Mesodermal cell (in vitro differentiated cells): Measurements from ENCODE around the gene PPP2R5B.

Source experiments
- H3K27ac ChIP-seq: 2 replicates; pipeline ENCODE4 v1.7.0; 2013; ENCODE audit warnings: mild to moderate bottlenecking, low read depth, low read length, moderate library complexity; ENCODE audit not compliant: severe bottlenecking
- H3K36me3 ChIP-seq: 2 replicates; pipeline ENCODE4 v1.7.1; 2013; ENCODE audit warnings: mild to moderate bottlenecking, low read length, moderate library complexity; ENCODE audit not compliant: control insufficient read depth, insufficient read depth
- H3K4me1 ChIP-seq: one replicate; pipeline ENCODE4 v1.7.1; 2013; ENCODE audit warnings: mild to moderate bottlenecking, low read length; ENCODE audit not compliant: insufficient read depth, control insufficient read depth, poor library complexity, severe bottlenecking
- H3K4me3 ChIP-seq: 2 replicates; pipeline ENCODE4 v1.7.0; 2013; ENCODE audit warnings: low read length, control low read depth, mild to moderate bottlenecking; ENCODE audit not compliant: insufficient read depth, poor library complexity, severe bottlenecking; ENCODE audit errors: extremely low read depth
- H3K9me3 ChIP-seq: 2 replicates; pipeline ENCODE4 v1.7.1; 2013; ENCODE audit warnings: mild to moderate bottlenecking, low read length, moderate library complexity; ENCODE audit not compliant: control insufficient read depth
- WGBS, 2 experiments: methylation state at CpG; one replicate each; pipeline ENCODE4 v1.1.5; 2013; ENCODE audit warnings: missing lambda C conversion rate in 2 of 2; ENCODE audit not compliant: insufficient coverage in 2 of 2; 5-methylcytosine and 5-hydroxymethylcytosine counted together

PPP2R5B gene

DNA sequence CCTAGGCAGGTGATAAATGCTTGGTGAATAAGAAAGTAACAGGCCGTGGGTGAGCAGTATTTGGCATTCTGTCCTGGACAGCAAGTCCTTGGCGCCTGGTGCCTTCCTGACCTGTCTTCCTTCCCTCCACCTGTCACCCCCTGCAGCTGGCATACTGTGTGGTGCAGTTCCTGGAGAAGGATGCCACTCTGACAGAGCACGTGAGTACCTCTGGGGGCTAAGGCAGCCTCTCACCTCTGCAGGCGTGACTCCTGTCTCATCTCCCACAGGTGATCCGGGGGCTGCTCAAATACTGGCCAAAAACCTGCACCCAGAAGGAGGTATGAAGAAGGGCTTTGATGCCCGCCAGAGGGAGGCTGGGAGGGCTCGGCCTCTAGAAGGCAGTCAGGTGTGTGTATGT, 6.8 kb downstream of the PPP2R5B start:
- 90 to 94% methylated on average over 3 to 5 of the region's 7 CpGs for WGBS, 2 experiments
- Histone ChIP-seq H3K4me1 (peaks cover 18% of the 10 kb centered on the region), H3K36me3 (peaks cover 44% of the 10 kb centered on the region), H3K9me3 (no peaks in the 10 kb centered on the region), H3K4me3 (no peak overlapping the region), H3K27ac (no peak overlapping the region)

DNA sequence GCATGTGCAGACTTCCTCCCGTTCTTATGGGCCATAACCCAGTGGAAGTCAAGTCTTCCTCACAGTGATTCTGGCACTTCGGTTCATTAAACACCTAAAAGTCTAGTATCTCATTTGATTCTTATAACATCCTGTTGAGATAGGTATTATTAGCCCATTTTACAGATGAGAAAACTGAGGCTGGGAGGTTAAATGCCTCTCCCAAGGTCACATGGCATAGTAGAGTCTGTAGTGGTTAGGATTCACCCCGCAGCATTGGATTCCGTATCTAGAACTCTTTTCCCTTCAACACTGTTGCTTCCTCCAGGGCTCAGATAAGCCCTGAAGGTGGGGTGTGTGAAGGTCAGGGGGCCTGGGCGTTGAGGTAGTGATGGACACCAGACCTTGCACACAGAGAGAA, 7.8 kb downstream of the PPP2R5B start:
- Histone ChIP-seq H3K36me3 (peaks cover 44% of the 10 kb centered on the region), H3K9me3 (no peaks in the 10 kb centered on the region), H3K4me1 (peaks cover 23% of the 10 kb centered on the region), H3K4me3 (no peak overlapping the region), H3K27ac (no peak overlapping the region)
- 89 to 100% methylated on average over 2 of the region's 5 CpGs for WGBS, 2 experiments

DNA sequence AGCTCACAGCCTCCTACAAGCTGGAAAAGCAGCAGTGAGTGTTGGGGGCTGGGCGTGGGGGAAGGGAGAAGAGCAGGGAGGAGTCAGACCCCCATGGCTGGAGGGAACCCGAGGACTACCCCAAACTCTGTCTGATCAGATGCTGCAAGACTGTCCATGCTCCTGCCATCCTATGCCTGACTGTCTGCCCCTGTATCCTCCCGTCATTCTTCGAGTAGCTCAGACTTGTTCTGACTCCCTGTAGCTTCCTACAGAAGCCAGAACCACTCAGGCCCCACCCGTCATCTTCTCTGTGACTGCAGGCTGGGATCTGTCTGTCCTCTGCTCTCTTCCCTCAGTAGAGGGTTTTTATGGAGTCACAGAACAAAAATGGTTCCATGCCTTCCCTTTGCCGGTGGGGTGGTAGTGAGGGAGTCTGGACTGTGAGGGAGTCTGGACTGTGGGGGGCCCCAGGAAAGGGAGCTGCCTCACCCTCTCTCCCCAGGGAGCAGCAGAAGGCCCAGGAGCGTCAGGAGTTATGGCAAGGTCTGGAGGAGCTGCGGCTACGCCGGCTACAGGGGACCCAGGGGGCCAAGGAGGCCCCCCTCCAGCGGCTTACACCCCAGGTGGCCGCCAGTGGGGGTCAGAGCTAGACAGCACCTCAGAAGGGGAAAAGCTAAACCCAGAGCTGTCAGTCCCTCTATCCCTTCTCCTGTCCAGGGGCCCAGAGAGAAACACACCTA, 8.9 kb downstream of the PPP2R5B start:
- Histone ChIP-seq H3K27ac (no peak overlapping the region), H3K36me3 (peaks cover 41% of the 10 kb centered on the region), H3K4me1 (peaks cover 23% of the 10 kb centered on the region), H3K9me3 (no peaks in the 10 kb centered on the region), H3K4me3 (no peak overlapping the region)
- WGBS, 2 experiments, result 94% methylated on average over 4 to 11 of the region's 12 CpGs

DNA sequence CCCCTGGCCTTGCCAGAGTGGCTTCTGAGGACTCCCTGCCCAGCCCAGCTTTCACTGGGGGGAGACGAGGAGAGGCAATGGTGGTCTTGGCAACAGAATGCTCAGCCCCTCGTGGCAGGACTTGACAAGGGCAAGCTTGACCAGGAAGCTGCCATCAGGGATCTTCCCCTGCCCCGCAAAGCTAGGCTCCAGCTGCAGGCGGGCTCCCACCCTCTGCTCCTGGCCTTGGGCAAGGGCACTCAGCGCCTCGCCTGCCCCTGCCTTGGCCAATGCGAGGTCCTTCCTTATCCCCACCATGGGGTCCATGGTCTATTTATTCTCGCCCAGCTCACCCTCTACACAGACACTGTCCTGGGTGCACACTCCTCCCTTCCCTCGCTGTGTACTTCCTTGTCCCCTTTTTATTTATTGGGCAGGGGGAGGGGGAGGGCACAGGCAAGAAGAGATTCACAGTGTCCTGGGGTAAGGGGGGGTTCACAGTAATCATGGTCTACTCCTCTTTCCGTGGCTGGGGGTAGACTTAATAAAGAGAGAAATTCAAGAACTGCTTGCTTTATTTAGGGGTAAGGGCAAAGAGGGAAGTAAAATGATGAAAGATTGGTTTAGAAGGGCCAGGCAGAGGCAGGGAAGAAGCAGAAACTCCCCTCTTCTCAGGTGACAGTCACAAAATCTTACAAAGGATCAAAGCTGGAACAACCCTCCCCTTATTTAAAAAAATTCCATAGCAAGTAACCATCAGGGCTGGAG, 9.6 kb downstream of the PPP2R5B start:
- Histone ChIP-seq H3K27ac (no peak overlapping the region), H3K4me1 (peaks cover 23% of the 10 kb centered on the region), H3K9me3 (no peaks in the 10 kb centered on the region), H3K36me3 (peaks cover 40% of the 10 kb centered on the region), H3K4me3 (no peak overlapping the region)
- 94 to 100% methylated on average over 5 to 8 of the region's 10 CpGs for WGBS, 2 experiments

DNA sequence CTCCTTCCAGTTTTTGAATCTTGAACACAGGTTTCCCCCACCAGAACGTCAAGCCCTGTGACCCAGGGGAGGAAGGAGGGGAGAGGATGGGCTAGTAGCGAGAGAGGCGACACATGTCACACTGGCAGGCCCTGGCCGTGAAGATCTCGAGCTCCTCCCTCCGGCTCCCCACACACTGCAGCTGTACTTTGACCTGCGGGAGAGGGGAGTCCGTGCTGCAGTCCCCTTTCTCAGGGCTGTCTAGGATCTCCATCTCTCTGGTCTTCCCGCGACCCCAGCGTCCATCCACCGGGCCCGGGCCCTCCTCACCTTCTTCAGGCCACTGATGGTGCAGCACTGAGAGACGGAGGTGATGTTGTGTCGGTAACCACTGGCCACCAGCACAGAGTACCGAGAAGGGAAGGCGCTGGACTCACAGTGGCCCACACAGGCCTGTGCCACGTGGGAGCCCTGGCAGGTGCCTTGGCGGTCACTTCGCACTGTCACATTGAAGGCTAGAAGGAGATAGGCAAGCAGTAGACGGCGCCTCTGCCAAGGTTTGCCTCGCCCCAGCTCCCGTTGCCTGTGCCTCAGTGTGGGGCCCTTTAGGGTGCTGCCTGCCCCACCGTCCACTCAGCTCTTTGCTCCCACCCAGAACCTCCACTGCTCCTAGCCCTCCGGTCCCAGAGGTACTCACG, 10.3 kb downstream of the PPP2R5B start:
- H3K4me3 ChIP-seq, result no peak overlapping the region
- 82 to 89% methylated on average over 21 of the region's 27 CpGs for WGBS, 2 experiments
- no peak overlapping the region for H3K27ac ChIP-seq
- H3K4me1 ChIP-seq, result peaks cover 23% of the 10 kb centered on the region
- no peaks in the 10 kb centered on the region for H3K9me3 ChIP-seq
- H3K36me3 ChIP-seq, result peaks cover 40% of the 10 kb centered on the region

DNA sequence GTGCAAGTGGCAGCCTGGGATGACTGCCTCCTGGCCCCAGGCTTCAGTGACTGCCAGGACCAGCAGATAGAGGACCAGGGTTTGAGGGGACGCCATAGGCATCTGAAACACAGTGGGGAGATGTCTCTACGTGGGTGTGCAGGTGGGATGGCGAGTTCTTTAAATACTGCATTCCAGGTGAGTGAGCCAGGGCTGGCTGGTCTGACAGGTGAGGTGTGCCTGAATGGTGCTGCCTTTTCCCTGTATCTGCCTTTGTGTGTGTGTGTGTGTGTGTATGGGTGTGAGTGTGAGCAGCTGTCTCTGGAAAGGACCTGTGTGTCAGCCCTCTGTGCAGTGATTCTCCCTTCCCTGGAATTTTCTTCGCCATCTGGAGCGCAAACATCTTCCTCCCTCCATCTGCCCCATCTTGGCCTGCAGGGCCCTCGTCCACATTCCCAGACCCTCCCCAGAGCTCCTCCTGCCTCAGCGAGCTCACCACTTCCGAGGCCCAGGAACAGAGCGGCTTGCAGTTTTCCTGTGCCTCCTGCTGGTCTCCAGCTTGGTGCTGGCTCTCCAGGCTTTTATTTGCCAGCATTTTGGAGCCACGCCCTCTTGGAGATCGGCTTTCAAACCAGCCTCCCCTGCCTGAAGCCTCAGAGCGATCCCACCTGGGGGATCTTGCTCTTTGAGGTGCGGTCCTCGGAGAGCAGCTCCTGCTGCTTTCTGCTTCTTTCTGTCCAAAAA, 11.0 kb downstream of the PPP2R5B start, which contains the start of gene GPHA2:
TSS of gene GPHA2 (minus strand) at position 535 of the 723 bp plus-strand sequence. CDS start at position 102, 433 bp downstream.
- Histone ChIP-seq H3K4me1 (peaks cover 23% of the 10 kb centered on the region), H3K9me3 (no peaks in the 10 kb centered on the region), H3K4me3 (no peak within 1 kb of the TSS), H3K36me3 (peaks cover 33% of the 10 kb centered on the region), H3K27ac (no peak within 1 kb of the TSS)
- WGBS, 2 experiments, result 37 to 47% methylated on average over 12 to 13 of the region's 14 CpGs

DNA sequence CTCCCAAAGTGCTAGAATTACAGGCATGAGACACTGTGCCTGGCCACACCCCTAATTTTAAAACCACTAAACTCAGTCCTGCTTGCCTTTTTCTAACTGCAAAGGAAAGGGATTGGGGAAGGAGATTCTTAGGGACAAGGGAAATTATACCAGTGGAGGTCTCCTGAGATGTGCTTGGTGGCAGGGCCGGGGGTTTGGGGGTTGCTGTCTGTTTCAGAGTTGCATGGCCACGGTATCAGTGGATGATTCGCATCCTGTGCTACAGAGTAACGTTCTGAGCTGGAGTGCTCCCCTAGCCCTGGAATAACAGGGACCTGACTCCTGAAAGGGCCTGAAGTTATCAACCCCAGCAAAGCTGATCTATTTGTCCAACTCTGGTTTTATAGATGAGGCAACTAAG, 12.1 kb downstream of the PPP2R5B start:
- H3K4me1 ChIP-seq, result peaks cover 23% of the 10 kb centered on the region
- no peak overlapping the region for H3K4me3 ChIP-seq
- peaks cover 23% of the 10 kb centered on the region for H3K36me3 ChIP-seq
- H3K27ac ChIP-seq, result no peak overlapping the region
- no peaks in the 10 kb centered on the region for H3K9me3 ChIP-seq
- WGBS, 2 experiments, result 83 to 84% methylated on average over 4 of the region's 4 CpGs

DNA sequence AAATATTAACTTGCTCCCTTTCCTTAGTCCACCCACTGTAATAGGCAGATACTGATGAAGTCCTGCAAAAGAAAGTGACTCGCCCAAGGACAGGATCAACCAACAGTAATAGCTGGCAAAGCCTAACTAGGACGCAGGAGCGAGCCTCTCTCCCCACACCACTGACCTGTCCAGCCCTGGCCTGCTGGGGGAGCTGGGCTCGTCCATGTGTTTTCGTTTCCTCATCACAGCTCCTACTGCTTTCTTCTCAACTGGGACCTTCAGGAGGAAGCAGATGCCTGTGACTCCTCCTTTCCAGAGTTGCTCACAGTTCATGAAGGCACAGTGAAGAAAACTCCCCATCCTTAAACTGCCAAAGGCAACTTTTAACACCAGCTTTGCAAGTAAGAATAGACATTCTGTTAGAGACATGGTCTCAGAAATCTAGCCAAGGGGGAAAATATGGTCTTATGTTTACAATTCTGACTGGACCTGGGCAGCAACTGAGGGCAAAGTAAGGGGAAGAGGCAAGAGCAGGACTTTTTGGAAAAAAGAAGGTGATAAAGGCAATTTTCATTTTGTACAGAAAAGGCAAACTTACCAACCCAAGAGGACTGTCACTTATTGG, 22.8 kb downstream of the PPP2R5B start:
- no peaks in the 10 kb centered on the region for H3K9me3 ChIP-seq
- H3K4me1 ChIP-seq, result no peaks in the 10 kb centered on the region
- H3K27ac ChIP-seq, result no peak overlapping the region
- H3K4me3 ChIP-seq, result no peak overlapping the region
- H3K36me3 ChIP-seq, result no peaks in the 10 kb centered on the region
- 69 to 71% methylated on average over 4 to 5 of the region's 5 CpGs for WGBS, 2 experiments

DNA sequence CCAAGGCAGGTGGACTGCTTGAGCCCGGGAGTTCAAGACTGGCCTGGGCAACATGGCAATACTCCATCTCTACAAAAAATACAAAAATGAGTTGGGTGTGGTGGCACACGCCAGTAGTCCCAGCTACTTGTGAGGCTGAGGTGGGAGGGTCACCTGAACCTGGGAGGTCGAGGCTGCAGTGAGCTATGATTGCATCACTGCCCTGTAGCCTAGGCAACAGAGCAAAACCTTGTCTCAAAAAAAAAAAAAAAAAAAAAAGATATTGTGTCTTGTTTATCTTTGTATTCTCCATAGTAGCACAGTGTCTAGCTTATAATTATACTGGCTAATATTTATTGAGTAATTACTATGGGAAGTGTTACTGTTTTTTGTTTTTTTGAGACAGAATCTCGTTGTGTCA, 27.0 kb downstream of the PPP2R5B start:
- H3K4me1 ChIP-seq, result no peaks in the 10 kb centered on the region
- no peaks in the 10 kb centered on the region for H3K36me3 ChIP-seq
- no peak overlapping the region for H3K27ac ChIP-seq
- 73 to 83% methylated on average over 1 to 2 of the region's 4 CpGs for WGBS, 2 experiments
- H3K9me3 ChIP-seq, result no peaks in the 10 kb centered on the region
- no peak overlapping the region for H3K4me3 ChIP-seq

DNA sequence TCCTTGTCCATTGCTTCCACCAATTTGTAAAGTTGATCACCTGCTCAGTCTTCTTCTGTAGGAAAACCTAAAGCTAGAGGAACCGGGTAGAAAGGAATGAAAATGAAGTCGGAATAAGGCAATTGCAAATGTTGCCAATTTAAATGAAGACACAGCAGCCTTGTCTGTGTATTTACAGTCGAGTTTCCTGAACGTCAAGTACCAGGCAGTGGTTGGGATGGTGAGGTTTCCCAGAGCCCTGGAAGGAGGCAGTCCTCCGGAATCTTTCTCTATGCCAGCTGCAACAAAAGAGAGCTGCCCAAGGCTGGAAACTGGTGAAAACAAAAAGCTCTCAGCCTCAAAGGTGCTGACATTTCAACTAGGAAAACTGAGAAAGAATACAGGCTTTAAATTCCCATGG, 29.7 kb downstream of the PPP2R5B start:
- H3K27ac ChIP-seq, result no peak overlapping the region

More for the DNA sequence above, 29.7 kb downstream of the PPP2R5B start:
- no peaks in the 10 kb centered on the region for H3K36me3 ChIP-seq
- WGBS, 2 experiments, result 63 to 66% methylated on average over 5 of the region's 5 CpGs
- no peaks in the 10 kb centered on the region for H3K4me1 ChIP-seq
- no peaks in the 10 kb centered on the region for H3K9me3 ChIP-seq
- H3K4me3 ChIP-seq, result no peak overlapping the region
